HUES6 (cell line): Measurements from ENCODE around the gene PTGDR2.
A peak's percentile ranks its signal among the peaks of the same experiment; 100 is the strongest.

Experiments used
- H3K27ac ChIP-seq: 2 replicates; pipeline ENCODE4 v1.7.0; 2013; ENCODE audit warnings: low read depth, mild to moderate bottlenecking, low read length, inconsistent platforms
- H3K27me3 ChIP-seq: 2 replicates; pipeline ENCODE4 v1.6.1; 2013; ENCODE audit warnings: low read length; ENCODE audit not compliant: control insufficient read depth, insufficient read depth
- H3K36me3 ChIP-seq: 2 replicates; pipeline ENCODE4 v1.6.1; 2013; ENCODE audit warnings: low read length; ENCODE audit not compliant: control insufficient read depth, insufficient read depth
- H3K4me1 ChIP-seq: 2 replicates; pipeline ENCODE4 v1.6.1; 2013; ENCODE audit warnings: low read length; ENCODE audit not compliant: control insufficient read depth, insufficient read depth
- H3K4me3 ChIP-seq: 2 replicates; pipeline ENCODE4 v1.5.1; 2013; ENCODE audit warnings: low read depth, low read length
- H3K9ac ChIP-seq: one replicate; pipeline ENCODE4 v1.6.1; 2013; ENCODE audit warnings: mild to moderate bottlenecking, low read length
- H3K9me3 ChIP-seq: 2 replicates; pipeline ENCODE4 v1.6.1; 2013; ENCODE audit warnings: low read depth, low read length; ENCODE audit not compliant: control insufficient read depth, insufficient read depth

PTGDR2 gene

DNA sequence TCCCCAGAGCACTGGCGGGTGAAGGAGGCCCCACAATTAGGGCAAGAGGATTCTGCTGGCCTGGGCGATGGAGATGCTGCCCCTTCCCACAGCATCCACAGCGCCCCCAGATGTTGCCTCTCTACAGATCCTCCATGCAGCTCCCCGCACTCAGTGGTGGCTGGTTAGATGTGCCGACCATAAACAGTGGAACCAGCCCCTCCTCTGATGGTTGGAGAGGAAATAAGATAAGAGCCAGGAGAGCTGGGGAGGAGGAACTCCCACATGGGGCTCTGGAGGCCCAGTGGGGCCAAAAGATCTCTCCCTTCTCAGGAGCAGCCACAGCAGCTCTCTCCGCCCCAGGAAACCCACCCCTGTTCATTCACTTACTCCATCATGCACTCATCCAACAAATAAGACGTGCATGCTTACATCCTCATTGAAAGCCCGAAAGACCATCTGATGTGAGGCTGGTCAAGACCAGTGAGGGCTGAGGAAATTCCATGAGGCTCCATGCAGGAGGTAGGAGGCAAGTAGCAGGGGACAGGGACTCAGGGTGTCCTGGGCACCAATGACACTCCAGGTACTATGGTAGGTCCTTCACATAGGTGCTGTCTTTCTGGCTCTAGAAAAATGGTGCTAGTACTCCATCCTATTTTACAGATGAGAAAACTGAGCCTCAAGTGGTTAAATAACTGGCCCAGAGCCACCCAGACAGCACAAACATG is 1.5 kb downstream of the PTGDR2 start:
- Histone ChIP-seq H3K4me1 (peaks cover 12% of the 10 kb centered on the region), H3K27me3 (peaks cover 36% of the 10 kb centered on the region), H3K9ac (no peak overlapping the region), H3K27ac (no peak overlapping the region), H3K36me3 (peaks cover 24% of the 10 kb centered on the region), H3K4me3 (no peak overlapping the region), H3K9me3 (no peaks in the 10 kb centered on the region)

DNA sequence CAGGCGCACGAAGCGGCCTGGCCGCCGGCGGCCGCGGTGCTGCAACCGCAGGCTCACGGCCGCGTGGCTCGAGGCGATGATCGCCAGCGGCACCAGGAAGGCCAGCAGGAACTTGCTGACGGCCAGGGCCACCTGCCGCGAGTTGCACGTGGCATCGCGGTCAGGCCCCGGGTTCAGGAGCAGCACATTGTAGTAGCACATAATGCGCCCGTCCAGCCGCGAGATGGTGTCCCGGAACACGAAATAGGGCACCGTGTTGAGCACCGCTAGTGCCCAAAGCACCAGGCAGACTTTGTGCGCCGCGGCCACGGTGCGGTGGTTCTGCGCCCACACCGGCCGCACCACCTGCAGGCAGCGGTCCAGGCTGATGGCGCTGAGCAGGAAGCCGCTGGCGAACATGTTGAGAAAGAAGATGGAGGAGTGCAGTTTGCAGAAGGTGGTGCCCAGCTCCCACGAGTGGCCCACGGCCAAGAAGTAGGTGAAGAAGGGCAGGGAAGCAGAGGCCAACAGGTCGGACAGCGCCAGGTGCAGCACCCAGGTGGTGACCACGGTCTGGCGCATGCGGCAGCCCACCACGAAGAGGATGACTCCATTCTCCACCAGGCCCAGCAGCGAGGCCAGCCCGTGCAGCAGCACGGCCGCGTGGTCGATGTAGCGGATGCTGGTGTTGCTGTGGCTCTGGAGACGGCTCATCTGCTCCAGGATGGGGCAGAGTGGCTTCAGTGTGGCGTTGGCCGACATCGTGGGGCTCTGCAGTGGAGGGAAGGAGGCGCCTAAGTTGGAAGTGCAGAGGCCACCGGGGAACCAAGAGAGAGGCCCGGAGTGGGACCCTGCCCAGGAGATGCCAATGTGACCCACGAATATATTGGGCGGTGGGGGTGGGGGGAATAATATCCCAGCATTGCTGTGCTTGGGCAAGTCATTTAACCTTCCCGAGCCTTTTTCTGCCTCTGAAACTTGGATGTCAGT is 2.5 kb downstream of the PTGDR2 start:
- H3K9me3 ChIP-seq, result no peaks in the 10 kb centered on the region
- H3K9ac ChIP-seq, result no peak overlapping the region
- peaks cover 34% of the 10 kb centered on the region for H3K36me3 ChIP-seq
- H3K4me1 ChIP-seq, result peaks cover 12% of the 10 kb centered on the region
- H3K4me3 ChIP-seq, result peak overlapping the region; percentile 40; the same call in 1 of the 2 replicates
- no peak overlapping the region for H3K27ac ChIP-seq
- peaks cover 36% of the 10 kb centered on the region for H3K27me3 ChIP-seq

DNA sequence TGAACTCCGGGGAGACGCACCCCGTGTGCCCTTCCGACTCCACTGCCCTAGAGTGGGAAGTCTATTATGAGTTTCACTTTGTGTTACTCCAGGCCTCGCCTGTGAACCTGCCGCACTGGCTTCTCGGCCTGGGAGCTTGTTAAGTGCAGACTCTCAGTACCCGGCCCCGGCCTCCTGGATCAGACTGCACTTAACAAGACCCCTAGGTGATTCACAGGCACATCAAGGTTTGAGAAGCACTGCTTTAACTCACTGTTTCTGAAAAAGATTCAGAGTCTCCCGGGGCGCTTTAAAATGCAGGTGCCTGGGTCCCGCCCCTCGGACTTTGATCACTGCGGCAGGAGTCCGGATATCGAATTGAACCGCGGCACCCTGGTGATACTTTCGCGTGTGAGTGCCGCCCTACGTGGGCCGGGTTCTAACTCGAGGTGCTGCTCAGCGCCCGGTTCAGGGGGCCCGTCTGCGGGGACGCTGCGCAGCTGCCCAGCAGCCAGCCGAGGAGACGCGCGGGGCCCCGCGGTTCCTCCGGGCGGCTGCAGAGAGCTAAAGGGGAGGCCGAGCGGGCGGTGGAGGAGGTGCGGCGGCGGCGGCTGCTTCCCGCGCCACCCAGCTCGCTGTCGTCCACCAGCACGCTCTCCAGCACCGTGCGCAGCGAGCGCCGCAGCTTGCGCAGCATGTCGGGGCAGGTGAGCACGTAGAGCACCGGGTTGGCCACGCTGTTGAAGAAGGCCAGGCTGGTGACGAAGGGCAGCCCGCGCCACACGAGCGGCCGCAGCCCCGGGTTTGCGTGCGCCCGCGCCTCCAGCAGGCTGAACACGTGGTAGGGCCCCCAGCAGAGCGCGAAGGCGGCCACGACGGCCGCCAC is 3.4 kb downstream of the PTGDR2 start:
- Histone ChIP-seq H3K4me1 (peaks cover 12% of the 10 kb centered on the region), H3K9ac (no peak overlapping the region), H3K27me3 (peaks cover 36% of the 10 kb centered on the region), H3K36me3 (peaks cover 44% of the 10 kb centered on the region), H3K27ac (no peak overlapping the region), H3K4me3 (peak overlapping the region; percentile 40), H3K9me3 (no peaks in the 10 kb centered on the region)

DNA sequence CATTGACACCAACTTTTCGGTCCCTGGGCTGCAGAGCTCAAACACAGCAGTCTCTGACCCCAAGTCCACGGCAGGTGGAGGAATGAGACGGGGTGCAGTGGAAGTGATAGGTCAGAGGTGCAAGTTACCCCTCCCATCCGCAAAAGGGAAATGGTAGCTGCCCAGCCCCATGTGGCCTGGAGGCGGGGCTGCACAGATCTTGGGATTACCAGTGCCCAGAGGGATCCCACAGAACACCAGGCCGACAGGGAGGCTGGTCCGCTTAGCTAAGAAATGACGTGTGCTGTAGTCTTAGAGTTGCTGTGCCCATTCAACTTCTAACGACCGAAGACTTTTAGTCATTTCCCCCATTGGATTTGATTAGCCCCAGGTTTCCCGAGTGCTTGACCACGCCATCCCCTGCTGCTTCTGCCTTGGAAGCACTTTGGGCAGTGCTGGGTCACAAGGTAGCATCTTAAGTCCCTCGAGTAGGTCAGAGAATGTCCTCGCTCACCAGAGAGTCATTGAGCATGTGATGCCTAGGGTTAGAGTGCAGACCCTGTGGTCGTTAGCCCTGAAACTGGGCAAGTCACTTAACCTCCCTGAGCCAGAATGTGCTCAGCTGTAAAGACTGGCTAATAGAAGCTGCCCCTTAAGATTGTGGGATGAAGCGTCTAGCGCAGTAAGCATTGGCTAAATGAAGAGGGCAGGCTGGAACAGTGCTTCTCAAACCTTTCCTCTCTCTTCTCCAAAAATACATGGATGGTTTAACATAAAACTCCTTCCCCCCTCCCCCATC is 4.2 kb downstream of the PTGDR2 start:
- Histone ChIP-seq H3K4me3 (peak overlapping the region; percentile 40; the same call in 1 of the 2 replicates), H3K4me1 (peaks cover 12% of the 10 kb centered on the region), H3K27me3 (peaks cover 36% of the 10 kb centered on the region), H3K9ac (no peak overlapping the region), H3K27ac (no peak overlapping the region), H3K36me3 (peaks cover 46% of the 10 kb centered on the region), H3K9me3 (no peaks in the 10 kb centered on the region)

DNA sequence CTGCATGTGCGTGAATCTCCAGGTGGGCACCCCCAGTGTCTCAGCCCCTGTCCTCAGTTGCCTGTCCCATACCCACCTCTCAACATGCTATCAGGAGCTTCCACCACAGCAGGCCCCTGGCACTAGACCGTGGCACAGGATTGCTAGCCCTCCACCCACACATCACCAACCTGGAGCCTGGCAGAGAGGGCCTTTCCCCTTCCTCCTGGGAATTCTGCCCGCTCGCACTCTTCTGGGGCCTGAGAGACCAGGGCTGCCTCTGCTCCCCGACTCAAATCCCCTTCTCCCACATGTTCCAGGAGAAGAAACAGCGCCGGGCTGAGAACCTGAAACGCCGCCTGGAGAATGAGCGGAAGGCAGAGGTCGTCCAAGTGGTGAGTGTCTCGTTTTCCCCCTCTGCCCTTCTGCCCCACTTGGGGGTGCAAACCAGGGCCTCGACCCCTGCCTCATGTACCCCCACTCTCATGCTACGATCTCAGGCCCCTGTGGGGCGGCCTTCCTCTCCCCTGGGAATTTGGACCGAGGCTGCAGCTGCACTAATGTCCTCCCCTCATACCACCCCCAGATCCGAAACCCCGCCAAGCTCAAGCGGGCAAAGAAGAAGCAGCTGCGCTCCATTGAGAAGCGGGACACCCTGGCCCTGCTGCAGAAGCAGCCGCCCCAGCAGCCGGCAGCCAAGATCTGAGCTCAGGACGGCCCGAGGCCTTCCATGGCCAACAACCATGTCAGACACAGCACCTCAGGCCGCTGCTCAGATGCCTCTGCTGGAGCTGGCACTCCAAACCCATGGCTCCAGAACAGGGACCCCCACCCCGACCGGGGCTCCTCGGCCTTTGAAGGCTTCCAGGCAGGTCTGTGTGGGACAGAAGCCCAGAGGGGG is 5.9 kb downstream of the PTGDR2 start:
- H3K36me3 ChIP-seq, result peaks cover 54% of the 10 kb centered on the region
- no peak overlapping the region for H3K27ac ChIP-seq
- H3K4me3 ChIP-seq, result no peak overlapping the region
- H3K27me3 ChIP-seq, result peaks cover 29% of the 10 kb centered on the region
- peaks cover 12% of the 10 kb centered on the region for H3K4me1 ChIP-seq
- no peak overlapping the region for H3K9ac ChIP-seq
- no peaks in the 10 kb centered on the region for H3K9me3 ChIP-seq

DNA sequence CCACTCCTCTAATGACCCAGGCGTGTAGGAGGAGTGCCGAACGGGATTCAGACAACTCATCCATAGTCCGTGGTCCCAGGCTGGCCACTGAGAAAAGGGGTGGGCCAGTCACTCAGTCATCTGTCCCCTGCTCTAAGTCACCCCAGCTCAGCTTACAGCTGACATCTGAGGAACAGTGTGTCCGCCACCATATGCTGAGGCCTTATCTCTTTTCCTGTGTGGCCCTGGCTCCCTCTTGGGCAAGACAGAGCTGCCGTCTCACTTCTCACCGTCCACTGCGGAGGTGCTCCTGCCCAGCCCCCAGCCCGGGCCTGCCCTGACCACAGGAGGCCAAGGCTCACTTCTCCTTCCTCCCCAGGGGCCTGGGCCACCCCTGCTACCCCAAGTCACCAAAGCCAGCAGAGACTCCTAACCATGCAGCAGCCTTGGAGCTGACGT is 7.0 kb downstream of the PTGDR2 start:
- Histone ChIP-seq H3K9ac (no peak overlapping the region), H3K27ac (no peak overlapping the region), H3K36me3 (peaks cover 60% of the 10 kb centered on the region), H3K9me3 (no peaks in the 10 kb centered on the region), H3K4me1 (peaks cover 24% of the 10 kb centered on the region), H3K27me3 (peaks cover 18% of the 10 kb centered on the region), H3K4me3 (no peak overlapping the region)

DNA sequence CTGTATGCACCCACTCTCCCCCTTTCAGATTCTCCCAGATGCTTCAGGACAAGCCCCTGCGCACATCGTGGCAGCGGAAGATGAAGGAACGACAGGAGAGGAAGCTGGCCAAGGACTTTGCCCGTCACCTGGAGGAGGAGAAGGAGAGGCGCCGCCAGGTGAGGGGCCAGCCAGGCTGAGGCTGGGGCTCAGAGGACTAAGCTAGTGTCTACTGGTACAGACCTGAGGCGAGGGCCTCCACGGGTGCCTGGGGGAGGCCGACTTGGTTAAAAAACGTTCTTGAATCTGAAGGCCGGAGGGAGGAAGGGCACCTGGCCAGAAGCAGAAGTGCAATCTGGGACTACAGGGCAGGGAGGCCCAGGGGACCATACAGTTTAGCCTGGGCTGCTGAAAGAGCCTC is 7.9 kb downstream of the PTGDR2 start:
- Histone ChIP-seq H3K9ac (no peak overlapping the region), H3K27me3 (peaks cover 9% of the 10 kb centered on the region), H3K36me3 (peaks cover 60% of the 10 kb centered on the region), H3K4me1 (peaks cover 29% of the 10 kb centered on the region), H3K4me3 (no peak overlapping the region), H3K27ac (no peak overlapping the region), H3K9me3 (no peaks in the 10 kb centered on the region)

DNA sequence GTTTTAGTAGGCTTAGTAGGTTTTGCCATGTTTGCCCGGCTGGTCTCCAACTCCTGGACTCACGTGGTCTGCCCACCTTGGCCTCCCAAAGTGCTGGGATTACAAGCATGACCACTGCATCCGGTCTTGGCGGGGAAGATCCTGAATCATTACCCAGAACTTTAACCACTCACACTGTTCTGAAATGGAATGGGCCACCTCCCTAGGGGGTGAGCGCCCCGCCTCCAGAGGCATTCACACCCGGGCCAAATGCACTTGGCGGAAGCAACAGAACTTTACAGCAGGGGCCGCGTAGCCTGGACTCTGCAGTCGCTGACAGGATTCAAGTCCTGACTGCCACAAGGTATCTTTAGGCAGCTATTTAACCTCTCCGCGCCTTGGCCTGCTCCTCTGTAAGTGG is 8.5 kb downstream of the PTGDR2 start:
- Histone ChIP-seq H3K27ac (no peak overlapping the region), H3K9ac (no peak overlapping the region), H3K27me3 (peaks cover 3% of the 10 kb centered on the region), H3K36me3 (peaks cover 60% of the 10 kb centered on the region), H3K9me3 (no peaks in the 10 kb centered on the region), H3K4me1 (peaks cover 28% of the 10 kb centered on the region), H3K4me3 (no peak overlapping the region)

DNA sequence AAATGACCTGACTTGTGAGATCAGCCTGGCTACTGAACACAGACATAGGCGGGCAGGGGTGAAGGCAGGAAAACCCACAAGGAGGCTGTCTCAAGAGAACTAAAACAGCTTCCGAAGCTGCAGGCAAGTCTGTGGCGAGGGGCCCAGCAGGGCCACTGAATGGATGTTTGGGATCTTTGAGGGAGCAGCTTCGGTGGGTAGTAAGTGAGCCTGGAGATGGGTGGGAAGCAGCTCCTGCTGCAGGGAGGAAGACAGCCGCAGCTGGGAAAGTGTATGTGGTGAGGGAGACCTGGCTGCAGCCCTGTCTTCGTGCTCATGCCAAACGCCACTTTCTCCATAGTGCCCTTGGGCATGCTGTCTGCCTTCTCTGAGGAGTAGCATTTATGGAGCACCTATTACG is 10.4 kb downstream of the PTGDR2 start:
- Histone ChIP-seq H3K36me3 (peaks cover 46% of the 10 kb centered on the region), H3K27me3 (no peaks in the 10 kb centered on the region), H3K4me1 (peaks cover 24% of the 10 kb centered on the region), H3K4me3 (no peak overlapping the region), H3K9ac (no peak overlapping the region), H3K9me3 (no peaks in the 10 kb centered on the region), H3K27ac (no peak overlapping the region)
